Loucy (cell line): ENCODE data around the gene TRAP1.

Experiments used
- H2AFZ ChIP-seq: fragments of 200-600 bp; sonication (generic); 2 replicates; pipeline ENCODE4 v1.6.0; 2016; ENCODE audit warnings: antibody characterized with exemption, mild to moderate bottlenecking, low read length, moderate library complexity
- H3F3A ChIP-seq: fragments of 200-600 bp; 2 replicates; pipeline ENCODE4 v1.6.0; 2016; ENCODE audit warnings: antibody characterized with exemption, low read depth, mild to moderate bottlenecking
- H3K27me3 ChIP-seq: fragments of 200-600 bp; sonication (generic); 2 replicates; pipeline ENCODE4 v1.6.1; 2014; ENCODE audit warnings: low read length, mild to moderate bottlenecking; ENCODE audit not compliant: insufficient read depth, poor library complexity, severe bottlenecking
- H3K36me3 ChIP-seq: fragments of 200-600 bp; sonication (generic); 2 replicates; pipeline ENCODE4 v1.6.1; 2016; ENCODE audit warnings: low read length; ENCODE audit not compliant: insufficient read depth
- H3K4me1 ChIP-seq: fragments of 200-600 bp; sonication (generic); 2 replicates; pipeline ENCODE4 v1.5.1; 2014; ENCODE audit warnings: low read length, mild to moderate bottlenecking; ENCODE audit not compliant: insufficient read depth, poor library complexity, severe bottlenecking
- H3K4me2 ChIP-seq: fragments of 200-600 bp; sonication (generic); 2 replicates; pipeline ENCODE4 v1.6.0; 2014; ENCODE audit warnings: antibody characterized with exemption, low read length, low read depth, mild to moderate bottlenecking; ENCODE audit not compliant: poor library complexity, severe bottlenecking
- H3K4me3 ChIP-seq: fragments of 200-600 bp; sonication (generic); 2 replicates; pipeline ENCODE4 v1.5.1; 2014; ENCODE audit warnings: low read length, mild to moderate bottlenecking, mixed read lengths; ENCODE audit not compliant: poor library complexity, severe bottlenecking
- H3K79me2 ChIP-seq: fragments of 200-600 bp; sonication (generic); 2 replicates; pipeline ENCODE4 v1.6.1; 2014; ENCODE audit warnings: low read length; ENCODE audit not compliant: insufficient read depth
- H3K9ac ChIP-seq: fragments of 200-600 bp; sonication (generic); 2 replicates; pipeline ENCODE4 v1.6.0; 2014; ENCODE audit warnings: mild to moderate bottlenecking, low read depth, low read length, moderate library complexity; ENCODE audit not compliant: poor library complexity, severe bottlenecking
- H3K9me2 ChIP-seq: fragments of 200-600 bp; sonication (generic); replicated peaks from 2 replicates; pipeline ENCODE4 v1.6.1; 2016; ENCODE audit warnings: low read depth, low read length, mixed read lengths
- H3K9me3 ChIP-seq: fragments of 200-600 bp; sonication (generic); 2 replicates; pipeline ENCODE4 v1.6.1; 2014; ENCODE audit warnings: mild to moderate bottlenecking, antibody characterized with exemption, low read length, low read depth; ENCODE audit not compliant: insufficient read depth
- H4K20me1 ChIP-seq: fragments of 200-600 bp; sonication (generic); 2 replicates; pipeline ENCODE4 v1.6.0; 2014; ENCODE audit warnings: antibody characterized with exemption, low read length, mild to moderate bottlenecking; ENCODE audit not compliant: insufficient read depth, poor library complexity, severe bottlenecking
- CTCF ChIP-seq: fragments of 200-600 bp; sonication (generic); conservative IDR thresholded peaks from 2 replicates; pipeline ENCODE4 v1.5.1; 2014; ENCODE audit warnings: mild to moderate bottlenecking, antibody characterized with exemption, low read length
- EZH2phosphoT487 ChIP-seq: fragments of 200-600 bp; IDR thresholded peaks from 2 replicates; pipeline ENCODE4 v1.6.1; 2018; ENCODE audit warnings: antibody characterized with exemption, mild to moderate bottlenecking, moderate library complexity, borderline replicate concordance

TRAP1 gene

GRCh38 chr16:3672571-3673041 lies 44.7 kb downstream of the TRAP1 start:
- Histone ChIP-seq H3K4me1 (peaks cover 27% of the 10 kb centered on the region), H3K9ac (no peak overlapping the region), H3K79me2 (no peaks in the 10 kb centered on the region), H3K27me3 (no peaks in the 10 kb centered on the region), H4K20me1 (no peaks in the 10 kb centered on the region), H2AFZ (no peak overlapping the region), H3K36me3 (no peaks in the 10 kb centered on the region; the same call in 1 of the 2 replicates), H3K9me3 (no peaks in the 10 kb centered on the region), H3K4me2 (no peak overlapping the region), H3K4me3 (no peak overlapping the region), H3K9me2 (no peaks in the 10 kb centered on the region), H3F3A (no peaks in the 10 kb centered on the region)
- TF ChIP-seq EZH2phosphoT487: no peak
- no peak for TF ChIP-seq CTCF

GRCh38 chr16:3671424-3671823 lies 45.9 kb downstream of the TRAP1 start:
- Histone ChIP-seq H3K4me1 (peaks cover 28% of the 10 kb centered on the region), H3K9ac (peak overlapping the region; percentile 59), H3K4me3 (no peak overlapping the region), H3K36me3 (no peaks in the 10 kb centered on the region; the same call in 1 of the 2 replicates), H3K9me2 (no peaks in the 10 kb centered on the region), H4K20me1 (no peaks in the 10 kb centered on the region), H3K4me2 (peak overlapping the region; percentile 76), H3F3A (no peaks in the 10 kb centered on the region), H2AFZ (no peak overlapping the region), H3K27me3 (no peaks in the 10 kb centered on the region), H3K79me2 (no peaks in the 10 kb centered on the region), H3K9me3 (no peaks in the 10 kb centered on the region)
- TF ChIP-seq EZH2phosphoT487 (no peak), CTCF (no peak)

GRCh38 chr16:3670711-3671110 lies 46.6 kb downstream of the TRAP1 start:
- Histone ChIP-seq H2AFZ (no peak overlapping the region), H3K79me2 (no peaks in the 10 kb centered on the region), H3K36me3 (no peaks in the 10 kb centered on the region; the same call in 1 of the 2 replicates), H3K9me2 (no peaks in the 10 kb centered on the region), H3F3A (no peaks in the 10 kb centered on the region), H3K4me1 (peaks cover 35% of the 10 kb centered on the region), H3K4me3 (peak overlapping the region; percentile 40), H3K4me2 (peak overlapping the region; percentile 76), H3K27me3 (no peaks in the 10 kb centered on the region), H4K20me1 (no peaks in the 10 kb centered on the region), H3K9me3 (no peaks in the 10 kb centered on the region), H3K9ac (peak overlapping the region; percentile 59)
- TF ChIP-seq CTCF (no peak), EZH2phosphoT487 (no peak)
